Stimulated activated CD8-positive, alpha-beta memory T cell treated with anti-CD3 and anti-CD28 coated beads, Interleukin-15, amount 100 ng/mL, for 48 hours (primary cell): ENCODE measurements around the gene MEX3A.
"Not testable (repeated sequence)": the region's sequence is repeated elsewhere in the genome, so short reads cannot be mapped to it uniquely, and the experiment has no call there.

Experiments
- DNase-seq, 2 donors: peaks; one replicate each; pipeline ENCODE4 v3.0.0-alpha.2; 2020; ENCODE audit warnings: low read depth in 2 of 2

Gene MEX3A

DNA sequence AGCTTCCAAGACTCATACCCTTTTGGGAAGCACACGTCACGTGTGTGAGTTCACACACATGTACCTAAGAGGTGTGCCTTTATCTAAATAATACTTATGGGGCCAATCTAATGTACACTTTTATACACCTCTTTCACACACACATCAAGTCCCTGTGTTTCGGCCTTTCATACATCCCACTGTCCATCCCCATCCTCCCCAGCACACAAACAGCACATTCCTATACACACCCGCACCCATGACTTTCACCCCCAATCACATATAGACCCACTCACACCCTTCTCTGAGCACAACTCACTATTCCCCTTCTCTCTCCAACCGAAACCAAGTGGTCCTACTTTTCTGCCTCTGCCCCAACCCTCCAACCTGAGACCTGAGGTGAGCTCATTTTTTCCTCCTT is 3.5 kb downstream of the MEX3A start:
- no peak for DNase-seq

DNA sequence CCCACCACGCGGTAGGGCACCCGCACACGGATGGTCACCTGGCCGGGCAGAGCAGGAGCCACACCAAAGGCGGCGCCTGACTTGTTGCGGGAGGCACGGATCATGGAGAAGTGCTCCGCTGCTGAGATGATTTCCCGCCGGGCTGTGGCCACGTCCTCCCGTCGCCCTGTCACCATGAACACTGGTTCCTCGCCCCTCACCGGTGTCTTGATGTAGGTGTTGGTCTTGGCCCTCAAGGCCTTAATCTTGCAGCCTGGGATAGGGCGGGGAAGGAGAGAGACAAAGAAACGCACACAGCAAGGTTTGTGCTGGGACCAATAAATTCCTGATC is 4.9 kb downstream of the MEX3A start:
- DNase-seq = no peak

GRCh38 chr1:156076609-156077429 is 5.4 kb downstream of the MEX3A start:
- peak in 1 of 2 donors; percentile 25 for DNase-seq

DNA sequence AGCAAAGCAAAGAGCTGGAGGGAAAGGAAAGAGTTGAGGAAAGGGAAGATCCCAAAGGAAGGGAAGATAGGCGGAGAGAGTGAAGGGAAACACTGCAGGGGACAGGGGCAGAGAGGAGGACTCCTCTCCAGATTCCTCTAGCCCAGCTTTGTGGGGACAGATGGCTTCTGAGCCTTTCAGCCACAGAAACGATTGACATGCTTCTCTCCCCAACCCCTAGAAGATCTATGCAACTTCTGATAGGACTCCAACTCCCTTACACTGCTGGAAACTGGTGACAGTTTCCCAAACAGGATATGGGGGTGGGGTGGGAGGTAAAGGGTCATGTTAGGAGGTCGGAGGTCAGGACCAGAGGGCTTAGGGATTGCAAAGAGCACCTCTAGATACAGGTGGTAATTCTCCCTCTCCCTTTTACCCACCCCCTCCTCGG is 6.5 kb downstream of the MEX3A start:
- DNase-seq = no peak

GRCh38 chr1:156075162-156075561 is 7.1 kb downstream of the MEX3A start:
- no peak for DNase-seq

DNA sequence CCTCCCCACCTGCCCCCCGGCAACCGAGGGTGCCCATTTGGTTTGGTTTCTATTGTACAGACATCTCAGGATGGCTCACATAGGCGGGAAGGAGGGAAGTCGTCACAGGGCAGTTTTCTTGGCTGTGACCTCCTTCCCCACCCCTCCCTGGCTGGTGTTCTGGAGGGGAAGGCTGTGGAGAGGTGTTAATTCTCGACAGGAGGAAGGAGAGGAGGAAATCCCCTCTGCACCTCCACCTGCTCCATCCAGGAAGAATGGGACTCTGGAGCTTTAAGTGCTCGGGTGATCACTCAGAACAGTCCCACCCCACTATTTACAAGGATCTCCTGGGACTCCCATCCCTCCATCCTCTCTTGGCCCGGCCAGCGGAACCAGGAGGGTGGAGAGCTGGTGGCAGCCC is 7.6 kb downstream of the MEX3A start:
- DNase-seq = no peak

GRCh38 chr1:156073740-156074139 is 8.5 kb downstream of the MEX3A start:
- no peak for DNase-seq

GRCh38 chr1:156073110-156073687 is 9.1 kb downstream of the MEX3A start:
- no peak for DNase-seq

DNA sequence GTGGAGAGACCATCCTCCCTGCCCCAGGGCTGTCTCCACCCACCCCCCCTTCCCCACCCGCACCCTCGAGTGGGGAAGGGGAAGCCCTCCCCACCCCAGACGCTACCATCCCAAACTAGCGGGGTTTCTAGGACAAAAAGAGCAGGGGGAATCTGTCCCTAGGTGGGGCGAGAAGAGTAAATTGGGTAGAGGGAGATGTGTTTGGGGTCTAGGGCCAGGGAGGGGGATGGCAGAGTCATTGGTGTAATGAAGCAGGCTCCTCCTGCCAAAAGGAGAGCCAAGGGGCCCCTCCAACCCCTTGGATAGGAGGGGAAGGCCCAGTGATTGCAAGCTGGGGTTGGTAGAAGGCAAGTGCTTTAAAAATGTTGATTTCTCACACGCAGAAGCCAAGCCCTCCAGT is 10.0 kb downstream of the MEX3A start:
- no peak for DNase-seq

DNA sequence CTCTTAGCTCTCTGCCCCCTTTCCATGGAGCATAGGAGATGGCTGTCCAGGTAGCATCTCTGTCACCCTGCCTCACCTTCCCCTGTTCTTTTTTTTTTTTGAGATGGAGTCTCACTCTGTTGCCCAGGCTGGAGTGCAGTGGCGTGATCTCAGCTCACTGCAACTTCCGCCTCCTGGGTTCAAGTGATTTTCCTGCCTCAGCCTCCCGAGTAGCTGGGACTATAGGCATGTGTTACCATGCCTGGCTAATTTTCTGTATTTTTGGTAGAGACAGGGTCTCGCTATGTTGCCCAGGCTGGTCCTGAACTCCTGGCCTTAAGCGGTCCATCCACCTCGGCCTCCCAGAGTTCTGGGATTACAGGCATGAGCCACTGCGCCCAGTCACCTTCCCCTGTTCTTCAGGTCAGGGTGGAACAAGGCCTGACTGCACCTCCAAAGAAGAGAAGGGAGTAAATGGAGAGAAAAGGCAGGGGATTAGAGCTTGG is 10.9 kb downstream of the MEX3A start:
- not testable (repeated sequence) for DNase-seq

DNA sequence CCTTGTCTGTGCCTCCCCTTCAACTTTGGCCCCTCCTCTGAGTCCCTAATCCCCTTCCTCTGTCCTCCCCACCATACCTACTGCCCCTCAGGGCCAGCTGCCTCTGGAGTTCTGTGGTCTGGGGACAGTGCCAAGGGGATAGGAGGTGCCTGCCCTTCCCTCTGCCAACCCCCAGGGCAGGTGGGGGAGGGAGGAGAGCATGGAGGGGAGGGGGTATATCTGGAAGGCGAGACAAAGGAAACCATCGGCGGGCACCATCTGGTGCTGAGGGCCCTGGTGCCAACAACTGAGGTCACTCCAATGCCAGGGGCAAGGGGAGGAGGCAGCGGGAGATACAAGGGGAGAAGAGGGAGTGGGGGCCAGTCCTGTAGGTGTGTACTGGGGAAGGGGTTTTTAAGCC is 11.7 kb downstream of the MEX3A start:
- DNase-seq = no peak

GRCh38 chr1:156069490-156070455 is 12.5 kb downstream of the MEX3A start:
- DNase-seq = no peak

DNA sequence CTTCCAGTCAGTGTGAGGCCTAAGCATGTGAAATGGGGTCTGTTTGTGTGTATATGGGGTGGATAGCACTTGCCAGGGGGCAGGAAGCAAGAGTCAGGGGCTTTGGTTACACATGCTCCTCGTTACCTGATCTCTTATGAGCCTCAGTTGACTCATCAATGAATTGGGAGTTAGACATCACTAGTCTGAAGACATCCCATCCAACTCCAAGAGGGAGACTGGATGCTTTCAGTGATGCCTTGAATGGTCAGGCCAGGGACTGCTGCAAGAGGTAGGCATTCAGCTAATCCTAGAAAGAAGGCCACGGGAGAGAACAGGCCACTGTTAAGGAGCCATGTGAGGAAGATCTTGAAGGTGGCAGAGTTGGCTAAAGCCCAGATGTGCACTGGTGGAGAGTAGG is 15.0 kb downstream of the MEX3A start:
- DNase-seq = no peak

DNA sequence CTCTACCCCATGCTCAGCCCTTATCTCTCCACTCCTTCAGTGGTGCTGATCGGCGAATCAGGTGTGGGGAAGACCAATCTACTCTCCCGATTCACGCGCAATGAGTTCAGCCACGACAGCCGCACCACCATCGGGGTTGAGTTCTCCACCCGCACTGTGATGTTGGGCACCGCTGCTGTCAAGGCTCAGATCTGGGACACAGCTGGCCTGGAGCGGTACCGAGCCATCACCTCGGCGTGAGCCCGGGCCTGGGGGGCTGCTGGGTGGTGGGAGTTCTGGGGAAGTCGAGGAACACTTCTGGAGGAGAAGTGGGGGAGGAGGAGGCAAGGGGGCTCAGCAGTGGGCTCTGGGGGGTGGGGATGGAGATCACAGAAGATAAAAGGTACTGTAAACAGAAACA is 16.4 kb downstream of the MEX3A start:
- no peak for DNase-seq

- DNase-seq = no peak
These were observed 17.1 kb downstream of the MEX3A start for GRCh38 chr1:156065212-156065611.

DNA sequence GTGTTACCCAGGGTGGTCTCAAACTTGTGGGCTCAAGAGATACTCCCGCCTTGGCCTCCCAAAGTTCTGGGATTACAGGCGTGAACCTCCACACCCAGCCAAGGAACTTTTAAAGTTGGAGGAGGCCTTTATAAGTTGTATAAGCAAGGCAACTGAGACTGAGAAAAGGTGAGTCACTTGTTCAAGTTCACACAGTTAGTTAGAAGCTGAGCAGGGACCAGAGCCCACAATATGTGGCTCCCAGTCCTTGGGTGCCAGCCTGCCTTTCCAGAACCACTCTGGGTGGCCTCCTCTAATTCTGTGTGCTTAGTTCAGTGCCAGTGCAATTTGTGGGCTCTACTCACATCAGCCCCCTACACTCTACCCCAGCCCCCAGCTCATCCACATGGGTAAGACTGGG is 17.6 kb downstream of the MEX3A start:
- no peak for DNase-seq

DNA sequence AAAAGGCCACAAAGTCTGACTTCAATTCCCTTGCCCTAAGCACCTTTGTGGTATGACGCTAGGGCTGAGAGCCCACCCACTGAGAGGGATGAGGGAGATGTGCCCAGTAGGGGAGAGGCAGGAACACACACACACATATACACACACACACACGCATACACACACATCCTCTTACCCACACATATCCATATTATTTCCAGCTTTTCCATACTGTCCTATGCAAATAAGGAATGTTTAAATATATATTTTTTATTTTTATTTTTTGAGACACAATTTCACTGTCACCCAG is 18.3 kb downstream of the MEX3A start:
- no peak for DNase-seq

- DNase-seq = no peak
These were observed 20.1 kb downstream of the MEX3A start for GRCh38 chr1:156062189-156062588.

- no peak for DNase-seq
These were observed 21.2 kb downstream of the MEX3A start, which contains the start of gene RAB25 for GRCh38 chr1:156060937-156061636. Gene RAB25, plus strand, starts transcription at chr1:156061160. Its CDS starts 241 bp downstream, at chr1:156061401.

DNA sequence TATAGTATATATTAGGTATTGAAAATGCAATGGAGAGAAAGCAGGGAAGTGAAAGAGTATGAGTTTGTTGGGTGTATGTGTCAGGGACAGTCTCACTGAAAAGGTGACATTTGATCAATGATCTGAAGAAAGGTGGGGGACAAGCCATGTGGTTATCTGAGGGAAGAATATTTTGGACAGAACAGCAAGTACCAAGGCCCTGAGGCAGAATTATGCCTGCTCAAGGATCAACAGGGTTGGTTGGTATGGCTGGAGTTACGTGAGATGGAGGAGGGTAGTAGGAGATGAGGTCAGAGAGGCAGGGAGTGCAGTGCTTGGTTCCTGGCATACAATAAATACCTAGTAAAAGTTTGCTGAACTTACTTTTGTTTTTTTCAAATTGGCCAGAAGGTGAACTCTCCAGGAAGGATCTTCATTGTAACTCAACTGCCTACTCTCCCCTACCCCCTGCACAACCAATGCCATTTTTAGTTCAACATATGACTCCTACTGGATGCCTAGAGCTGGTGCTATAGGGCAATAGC is 25.9 kb downstream of the MEX3A start:
- no peak for DNase-seq

GRCh38 chr1:156055281-156056048 is 26.8 kb downstream of the MEX3A start:
- DNase-seq = no peak
